Measurements from ENCODE around the gene ATP8B1. TPM values are rescaled to one million over a fixed set of nuclear protein-coding genes. Genes with fewer than 3 reads are reported as not detected.
A peak's percentile ranks its signal among the peaks of the same experiment; 100 is the strongest.

ATP8B1 gene
- total and polyA plus RNA-seq, 4 donors = 3.9 to 22.0 (median 5.7) TPM

DNA sequence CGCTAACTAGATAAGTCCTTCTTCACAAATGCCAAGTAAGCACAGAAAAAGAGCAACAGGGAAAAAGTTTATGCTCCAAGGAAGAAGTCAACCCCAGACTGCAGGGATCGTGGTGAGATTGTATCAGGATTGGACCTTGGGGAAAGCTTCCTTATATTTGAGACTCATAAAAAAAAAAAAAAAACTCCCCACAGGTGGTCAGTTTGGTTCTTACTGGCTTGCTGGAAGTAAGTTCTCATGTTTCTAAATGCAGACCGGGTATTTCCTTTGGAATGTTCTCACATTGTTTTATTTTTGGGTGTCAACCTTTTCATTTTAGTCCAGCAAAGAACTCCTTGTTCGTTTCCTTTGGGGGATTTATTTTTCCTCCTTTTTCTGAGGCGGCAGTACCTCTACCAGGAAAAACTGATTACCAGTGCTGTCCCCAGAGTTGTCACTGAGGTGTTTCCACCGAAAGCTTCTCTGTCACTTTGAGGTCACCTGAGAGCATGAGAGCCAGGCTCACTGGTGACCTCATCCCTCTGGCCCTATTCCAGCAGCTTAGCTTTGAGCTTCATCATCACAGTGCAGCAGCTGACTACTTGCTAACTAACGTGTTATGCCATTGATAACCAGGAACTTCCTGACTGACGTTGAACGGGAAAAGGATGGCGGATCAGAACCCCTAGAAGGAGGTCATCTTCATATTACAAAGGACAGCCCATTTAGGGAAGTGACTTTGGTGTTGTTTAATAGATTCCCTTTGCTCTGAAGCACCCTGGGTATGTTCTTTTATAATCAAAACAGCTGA, 16.8 kb upstream of the ATP8B1 start (continued):
- TF ChIP-seq GABPA (IDR thresholded peaks at IDR 0.05 in 1 of 2, conservative IDR thresholded peaks at IDR 0.05 in 1 of 2) (no peak), HNF4G (IDR thresholded peaks at IDR 0.05) (no peak), HNF4A (conservative IDR thresholded peaks at IDR 0.05) (no peak), NR2F2 (IDR thresholded peaks at IDR 0.05) (peak; percentile 9), EGR1 (IDR thresholded peaks at IDR 0.05; ENCODE audit: low read depth in 2 of 2) (no peak), RXRA (IDR thresholded peaks at IDR 0.05) (peak; percentile 56 to 68)
- TF ChIP-seq, protein P1, sequence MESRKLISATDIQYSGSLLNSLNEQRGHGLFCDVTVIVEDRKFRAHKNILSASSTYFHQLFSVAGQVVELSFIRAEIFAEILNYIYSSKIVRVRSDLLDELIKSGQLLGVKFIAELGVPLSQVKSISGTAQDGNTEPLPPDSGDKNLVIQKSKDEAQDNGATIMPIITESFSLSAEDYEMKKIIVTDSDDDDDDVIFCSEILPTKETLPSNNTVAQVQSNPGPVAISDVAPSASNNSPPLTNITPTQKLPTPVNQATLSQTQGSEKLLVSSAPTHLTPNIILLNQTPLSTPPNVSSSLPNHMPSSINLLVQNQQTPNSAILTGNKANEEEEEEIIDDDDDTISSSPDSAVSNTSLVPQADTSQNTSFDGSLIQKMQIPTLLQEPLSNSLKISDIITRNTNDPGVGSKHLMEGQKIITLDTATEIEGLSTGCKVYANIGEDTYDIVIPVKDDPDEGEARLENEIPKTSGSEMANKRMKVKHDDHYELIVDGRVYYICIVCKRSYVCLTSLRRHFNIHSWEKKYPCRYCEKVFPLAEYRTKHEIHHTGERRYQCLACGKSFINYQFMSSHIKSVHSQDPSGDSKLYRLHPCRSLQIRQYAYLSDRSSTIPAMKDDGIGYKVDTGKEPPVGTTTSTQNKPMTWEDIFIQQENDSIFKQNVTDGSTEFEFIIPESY (IDR thresholded peaks at IDR 0.05) = no peak

DNA sequence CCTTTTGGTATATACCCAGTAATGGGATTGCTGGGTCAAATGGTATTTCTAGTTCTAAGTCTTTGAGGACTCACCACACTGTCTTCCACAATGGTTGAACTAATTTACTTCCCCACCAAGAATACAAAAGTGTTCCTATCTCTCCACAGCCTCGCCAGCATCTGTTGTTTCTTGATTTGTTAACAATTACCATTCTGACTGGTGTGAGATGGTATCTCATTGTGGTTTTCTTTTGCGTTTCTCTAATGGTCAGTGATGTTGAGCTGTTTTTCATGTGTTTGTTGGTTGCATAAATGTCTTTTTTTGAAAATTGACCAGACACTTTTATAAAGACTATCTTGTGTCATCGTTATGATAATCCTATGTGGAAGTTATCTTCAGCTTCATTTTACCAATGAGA, 16.0 kb upstream of the ATP8B1 start:
- H3K27ac ChIP-seq (ENCODE audit: low read depth in 1 of 2, low read length in 2 of 2) = no peak overlapping the region
- no peaks in the 10 kb centered on the region for H3K27me3 ChIP-seq (ENCODE audit: control insufficient read depth in 4 of 4, insufficient read depth in 4 of 4, low read length in 3 of 4)
- H3K4me3 ChIP-seq (ENCODE audit: low read depth in 1 of 3, low read length in 3 of 3) = no peak overlapping the region
- no peak for DNase-seq (ENCODE audit: low spot score)
- H3K9me3 ChIP-seq (ENCODE audit: control insufficient read depth in 4 of 4, low read length in 3 of 4) = no peaks in the 10 kb centered on the region
- H3K4me1 ChIP-seq (ENCODE audit: control insufficient read depth in 4 of 4, insufficient read depth in 4 of 4, low read length in 3 of 4) = no peaks in the 10 kb centered on the region
- no peak for TF ChIP-seq SP1 (IDR thresholded peaks at IDR 0.05)
- TF ChIP-seq NR2F2 (IDR thresholded peaks at IDR 0.05) = no peak
- no peak for TF ChIP-seq GABPA (IDR thresholded peaks at IDR 0.05 in 1 of 2, conservative IDR thresholded peaks at IDR 0.05 in 1 of 2)
- TF ChIP-seq TAF1 (conservative IDR thresholded peaks at IDR 0.05) = no peak
- no peaks in the 10 kb centered on the region for H3K36me3 ChIP-seq (ENCODE audit: control insufficient read depth in 4 of 4, insufficient read depth in 3 of 4, low read depth in 1 of 4, low read length in 3 of 4)
- no peak overlapping the region for H3K9ac ChIP-seq (ENCODE audit: low read depth in 1 of 2, low read length in 2 of 2)
- WGBS = 81% methylated on average over 3 of the region's 3 CpGs

DNA sequence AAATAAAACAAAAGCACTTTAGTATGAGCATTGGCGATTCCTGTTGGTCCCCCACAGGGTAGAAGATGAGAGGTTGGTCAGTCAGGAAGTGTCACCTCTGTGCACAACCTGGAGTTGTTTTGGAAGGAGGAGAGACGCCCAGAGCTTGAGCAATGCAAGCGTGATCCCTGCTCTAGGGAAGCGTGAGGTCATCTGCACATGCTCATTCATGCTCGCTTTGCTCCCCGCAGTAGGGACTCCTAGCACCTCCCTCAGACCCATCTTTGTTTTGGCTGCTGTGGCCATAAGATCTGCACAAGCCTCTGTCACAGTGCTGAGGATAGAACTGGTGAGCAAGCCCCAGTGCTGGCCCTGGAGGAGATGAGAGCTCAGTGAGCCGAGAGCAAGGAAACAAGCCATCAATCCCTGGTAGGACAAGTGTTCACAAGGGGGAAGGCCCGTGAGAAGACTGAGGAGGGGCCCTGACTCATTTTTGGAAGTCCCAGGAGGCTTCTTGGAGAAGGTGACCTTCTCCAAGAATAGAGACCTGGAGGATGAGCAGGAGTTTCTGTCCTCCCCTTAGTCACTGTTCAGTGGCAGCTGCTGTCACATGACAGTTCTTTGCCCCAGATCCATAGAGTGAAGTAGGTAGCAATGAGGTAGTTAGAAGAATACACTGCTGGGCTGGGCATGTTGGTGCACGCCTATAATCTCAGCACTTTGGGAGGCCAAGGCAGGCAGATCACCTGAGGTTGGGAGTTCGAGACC, 13.3 kb upstream of the ATP8B1 start:
- Histone ChIP-seq H3K27ac (ENCODE audit: low read depth in 1 of 2, low read length in 2 of 2) (no peak overlapping the region), H3K9ac (ENCODE audit: low read depth in 1 of 2, low read length in 2 of 2) (no peak overlapping the region), H3K36me3 (ENCODE audit: control insufficient read depth in 4 of 4, insufficient read depth in 3 of 4, low read depth in 1 of 4, low read length in 3 of 4) (no peaks in the 10 kb centered on the region), H3K4me3 (ENCODE audit: low read depth in 1 of 3, low read length in 3 of 3) (no peak overlapping the region), H3K4me1 (ENCODE audit: control insufficient read depth in 4 of 4, insufficient read depth in 4 of 4, low read length in 3 of 4) (no peaks in the 10 kb centered on the region), H3K9me3 (ENCODE audit: control insufficient read depth in 4 of 4, low read length in 3 of 4) (no peaks in the 10 kb centered on the region), H3K27me3 (ENCODE audit: control insufficient read depth in 4 of 4, insufficient read depth in 4 of 4, low read length in 3 of 4) (no peaks in the 10 kb centered on the region)
- 89% methylated on average over 10 of the region's 10 CpGs for WGBS
- DNase-seq (ENCODE audit: low spot score) = no peak
- TF ChIP-seq JUND (IDR thresholded peaks at IDR 0.05) = no peak

DNA sequence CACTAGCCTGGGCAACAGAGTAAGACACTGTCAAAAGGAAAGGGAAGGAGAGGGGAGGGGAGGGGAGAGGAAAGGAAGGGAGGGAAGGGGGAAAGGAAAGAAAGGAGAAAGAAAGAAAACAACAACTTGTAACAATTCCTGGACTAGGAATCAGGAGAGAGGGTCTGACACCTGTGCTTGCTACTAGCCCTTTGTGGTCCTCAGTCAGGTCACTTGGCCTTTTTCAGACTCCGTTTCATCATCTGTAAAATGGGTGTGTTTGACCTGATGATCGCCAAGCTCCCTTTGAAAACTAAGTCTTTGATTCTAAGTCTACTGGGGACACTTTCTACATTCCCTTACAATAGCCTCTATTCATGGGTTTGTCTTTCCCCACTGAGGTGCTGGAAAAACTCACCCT, 11.4 kb upstream of the ATP8B1 start:
- Histone ChIP-seq H3K4me3 (ENCODE audit: low read depth in 1 of 3, low read length in 3 of 3) (no peak overlapping the region), H3K36me3 (ENCODE audit: control insufficient read depth in 4 of 4, insufficient read depth in 3 of 4, low read depth in 1 of 4, low read length in 3 of 4) (no peaks in the 10 kb centered on the region), H3K27me3 (ENCODE audit: control insufficient read depth in 4 of 4, insufficient read depth in 4 of 4, low read length in 3 of 4) (no peaks in the 10 kb centered on the region), H3K9ac (ENCODE audit: low read depth in 1 of 2, low read length in 2 of 2) (no peak overlapping the region), H3K27ac (ENCODE audit: low read depth in 1 of 2, low read length in 2 of 2) (no peak overlapping the region), H3K4me1 (ENCODE audit: control insufficient read depth in 4 of 4, insufficient read depth in 4 of 4, low read length in 3 of 4) (no peaks in the 10 kb centered on the region), H3K9me3 (ENCODE audit: control insufficient read depth in 4 of 4, low read length in 3 of 4) (no peaks in the 10 kb centered on the region)
- no peak for DNase-seq (ENCODE audit: low spot score)
- WGBS = 90% methylated on average over 2 of the region's 2 CpGs
- TF ChIP-seq TAF1 (conservative IDR thresholded peaks at IDR 0.05) (no peak), RXRA (IDR thresholded peaks at IDR 0.05) (no peak), HNF4G (IDR thresholded peaks at IDR 0.05) (no peak), FOXA1 (IDR thresholded peaks at IDR 0.05) (no peak), RAD21 (IDR thresholded peaks at IDR 0.05) (no peak), SP1 (IDR thresholded peaks at IDR 0.05) (no peak), JUND (IDR thresholded peaks at IDR 0.05) (no peak), NR2F2 (IDR thresholded peaks at IDR 0.05) (no peak), FOXA2 (IDR thresholded peaks at IDR 0.05) (no peak), YY1 (IDR thresholded peaks at IDR 0.05) (no peak), EGR1 (IDR thresholded peaks at IDR 0.05; ENCODE audit: low read depth in 2 of 2) (no peak), GABPA (IDR thresholded peaks at IDR 0.05 in 1 of 2, conservative IDR thresholded peaks at IDR 0.05 in 1 of 2) (no peak)
- TF ChIP-seq, protein P2, sequence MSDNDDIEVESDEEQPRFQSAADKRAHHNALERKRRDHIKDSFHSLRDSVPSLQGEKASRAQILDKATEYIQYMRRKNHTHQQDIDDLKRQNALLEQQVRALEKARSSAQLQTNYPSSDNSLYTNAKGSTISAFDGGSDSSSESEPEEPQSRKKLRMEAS (IDR thresholded peaks at IDR 0.05) = no peak
- TF ChIP-seq, protein P3, sequence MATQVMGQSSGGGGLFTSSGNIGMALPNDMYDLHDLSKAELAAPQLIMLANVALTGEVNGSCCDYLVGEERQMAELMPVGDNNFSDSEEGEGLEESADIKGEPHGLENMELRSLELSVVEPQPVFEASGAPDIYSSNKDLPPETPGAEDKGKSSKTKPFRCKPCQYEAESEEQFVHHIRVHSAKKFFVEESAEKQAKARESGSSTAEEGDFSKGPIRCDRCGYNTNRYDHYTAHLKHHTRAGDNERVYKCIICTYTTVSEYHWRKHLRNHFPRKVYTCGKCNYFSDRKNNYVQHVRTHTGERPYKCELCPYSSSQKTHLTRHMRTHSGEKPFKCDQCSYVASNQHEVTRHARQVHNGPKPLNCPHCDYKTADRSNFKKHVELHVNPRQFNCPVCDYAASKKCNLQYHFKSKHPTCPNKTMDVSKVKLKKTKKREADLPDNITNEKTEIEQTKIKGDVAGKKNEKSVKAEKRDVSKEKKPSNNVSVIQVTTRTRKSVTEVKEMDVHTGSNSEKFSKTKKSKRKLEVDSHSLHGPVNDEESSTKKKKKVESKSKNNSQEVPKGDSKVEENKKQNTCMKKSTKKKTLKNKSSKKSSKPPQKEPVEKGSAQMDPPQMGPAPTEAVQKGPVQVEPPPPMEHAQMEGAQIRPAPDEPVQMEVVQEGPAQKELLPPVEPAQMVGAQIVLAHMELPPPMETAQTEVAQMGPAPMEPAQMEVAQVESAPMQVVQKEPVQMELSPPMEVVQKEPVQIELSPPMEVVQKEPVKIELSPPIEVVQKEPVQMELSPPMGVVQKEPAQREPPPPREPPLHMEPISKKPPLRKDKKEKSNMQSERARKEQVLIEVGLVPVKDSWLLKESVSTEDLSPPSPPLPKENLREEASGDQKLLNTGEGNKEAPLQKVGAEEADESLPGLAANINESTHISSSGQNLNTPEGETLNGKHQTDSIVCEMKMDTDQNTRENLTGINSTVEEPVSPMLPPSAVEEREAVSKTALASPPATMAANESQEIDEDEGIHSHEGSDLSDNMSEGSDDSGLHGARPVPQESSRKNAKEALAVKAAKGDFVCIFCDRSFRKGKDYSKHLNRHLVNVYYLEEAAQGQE (IDR thresholded peaks at IDR 0.05) = no peak
- TF ChIP-seq, protein P1 (IDR thresholded peaks at IDR 0.05) = no peak

Data from liver (tissue), 9 donors.